PC-3 (cell line): Measurements from ENCODE around the gene CBX5. TPM values are rescaled to one million over a fixed set of nuclear protein-coding genes. Genes with fewer than 3 reads are reported as not detected.

ENCODE experiments used
- ATAC-seq: fragments of 200-7000 bp; cut with Tn5 transposase; 2 replicates; pipeline ENCODE4 v1.9.1; 2020; ENCODE audit warnings: mild to moderate bottlenecking, moderate library complexity
- BruUV-seq: library from RNA; stranded (reverse); fragments of 400-500 nt; replicated peaks from 2 replicates; lab custom pipeline; 2021; lab: Mats Ljungman, UMichigan
- CTCF ChIA-PET: fragments of 300-600 bp; sonication (Branson Sonifier 250); formaldehyde crosslinking; loops from one replicate; lab custom pipeline; 2022; ENCODE audit warnings: antibody characterized with exemption; lab: Charles Lee
- POLR2A ChIA-PET: fragments of 300-600 bp; sonication (Branson Sonifier 250); formaldehyde crosslinking; loops from one replicate; lab custom pipeline; 2022; ENCODE audit warnings: antibody characterized with exemption; ENCODE audit not compliant: unreplicated experiment; lab: Charles Lee
- DNase-seq: peaks from one replicate; pipeline ENCODE4 v3.0.0-alpha.2; 2015
- H2AFZ ChIP-seq: fragments of 300-600 bp; sonication (generic); 2 replicates; pipeline ENCODE4 v1.6.0; 2016; ENCODE audit warnings: antibody characterized with exemption, low read length
- H3F3A ChIP-seq: fragments of 300-600 bp; sonication (generic); one replicate; pipeline ENCODE4 v1.6.0; 2017; ENCODE audit warnings: antibody characterized with exemption, low read length, control low read depth, mild to moderate bottlenecking; ENCODE audit not compliant: unreplicated experiment
- H3K27ac ChIP-seq: fragments of 300-600 bp; sonication (generic); 2 replicates; pipeline ENCODE4 v1.5.1; 2016; ENCODE audit warnings: mild to moderate bottlenecking, low read length
- H3K27me3 ChIP-seq: fragments of 300-600 bp; sonication (generic); 2 replicates; pipeline ENCODE4 v1.6.1; 2016; ENCODE audit warnings: low read length, mixed read lengths
- H3K36me3 ChIP-seq: fragments of 300-600 bp; sonication (generic); 2 replicates; pipeline ENCODE4 v1.6.1; 2016; ENCODE audit warnings: low read depth, mixed run types, low read length, mixed read lengths
- H3K4me1 ChIP-seq: fragments of 300-600 bp; sonication (generic); 2 replicates; pipeline ENCODE4 v1.5.1; 2016; ENCODE audit warnings: low read length; ENCODE audit not compliant: insufficient read depth
- H3K4me2 ChIP-seq: fragments of 300-600 bp; sonication (generic); 2 replicates; pipeline ENCODE4 v1.6.0; 2016; ENCODE audit warnings: low read length
- H3K4me3 ChIP-seq: fragments of 300-600 bp; sonication (generic); 2 replicates; pipeline ENCODE4 v1.5.1; 2016; ENCODE audit warnings: mild to moderate bottlenecking, low read length, mixed read lengths
- H3K79me2 ChIP-seq: fragments of 300-600 bp; sonication (generic); 2 replicates; pipeline ENCODE4 v1.6.1; 2017; ENCODE audit warnings: low read length, mixed read lengths
- H3K9ac ChIP-seq: fragments of 300-600 bp; sonication (generic); 2 replicates; pipeline ENCODE4 v1.6.0; 2016; ENCODE audit warnings: mild to moderate bottlenecking, low read length
- H3K9me2 ChIP-seq: fragments of 300-600 bp; sonication (generic); replicated peaks from 2 replicates; pipeline ENCODE4 v1.6.1; 2016; ENCODE audit warnings: mixed run types, low read length, mixed read lengths
- H3K9me3 ChIP-seq: fragments of 300-600 bp; sonication (generic); 2 replicates; pipeline ENCODE4 v1.6.1; 2016; ENCODE audit warnings: low read length, mixed read lengths
- H4K20me1 ChIP-seq: fragments of 300-600 bp; sonication (generic); 2 replicates; pipeline ENCODE4 v1.6.1; 2016; ENCODE audit warnings: low read length, mixed read lengths
- CTCF ChIP-seq: fragments of 300-600 bp; sonication (generic); conservative IDR thresholded peaks from 2 replicates; pipeline ENCODE4 v1.5.1; 2017; ENCODE audit warnings: antibody characterized with exemption, low read depth, mild to moderate bottlenecking, low read length
- EZH2 ChIP-seq: fragments of 300-600 bp; sonication (generic); IDR thresholded peaks from one replicate; pipeline ENCODE4 v1.6.1; 2017; ENCODE audit warnings: antibody characterized with exemption, mild to moderate bottlenecking, low read length; ENCODE audit not compliant: unreplicated experiment
- EZH2phosphoT487 ChIP-seq: fragments of 300-600 bp; sonication (generic); IDR thresholded peaks from 2 replicates; pipeline ENCODE4 v1.6.1; 2018; ENCODE audit warnings: mild to moderate bottlenecking, antibody characterized with exemption, low read length, borderline replicate concordance
- intact Hi-C: fragments of 100-400 bp; cut with micrococcal nuclease; formaldehyde crosslinking; loops from 2 replicates; pipeline ENCODE4 v1.9.0; 2023
- total RNA-seq: library from RNA; depleted of rRNA; stranded (reverse); fragments of >200 nt; gene quantifications from 2 replicates; pipeline ENCODE4 v1.2.3, GENCODE V29; 2014

Gene CBX5
- total RNA-seq, 1 experiment from 2014 or later = 14.9 TPM

GRCh38 chr12:54265364-54265812 is 14.5 kb downstream of the CBX5 start:
- no peak for TF ChIP-seq EZH2
- no peak for TF ChIP-seq CTCF
- TF ChIP-seq EZH2phosphoT487 = no peak
- H3K4me3 ChIP-seq = no peak overlapping the region
- no peaks in the 10 kb centered on the region for H3K9me3 ChIP-seq
- no peak overlapping the region for H3K9ac ChIP-seq
- H3K4me2 ChIP-seq = no peak overlapping the region
- CTCF ChIA-PET = no interaction called here
- DNase-seq (no peak), ATAC-seq (no peak)
- no peak overlapping the region for H2AFZ ChIP-seq
- POLR2A ChIA-PET = no interaction called here
- no peaks in the 10 kb centered on the region for H3F3A ChIP-seq
- H3K27ac ChIP-seq = no peak overlapping the region
- H3K27me3 ChIP-seq = no peaks in the 10 kb centered on the region
- no peaks in the 10 kb centered on the region for H3K4me1 ChIP-seq
- no peaks in the 10 kb centered on the region for H3K79me2 ChIP-seq
- no TSS peak for BruUV-seq
- no peaks in the 10 kb centered on the region for H3K9me2 ChIP-seq
- H4K20me1 ChIP-seq = no peaks in the 10 kb centered on the region
- intact Hi-C loops = no loop called here
- H3K36me3 ChIP-seq = no peaks in the 10 kb centered on the region

- no peaks in the 10 kb centered on the region for H3K36me3 ChIP-seq
- TF ChIP-seq EZH2phosphoT487 = no peak
- no peak for TF ChIP-seq CTCF
- TF ChIP-seq EZH2 = no peak
- ATAC-seq (no peak), DNase-seq (no peak)
- no peak overlapping the region for H2AFZ ChIP-seq
- no peak overlapping the region for H3K27ac ChIP-seq
- BruUV-seq = no TSS peak
- H3K9ac ChIP-seq = no peak overlapping the region
- H3K9me2 ChIP-seq = no peaks in the 10 kb centered on the region
- H3K9me3 ChIP-seq = no peaks in the 10 kb centered on the region
- ChIA-PET POLR2A (no interaction called here), CTCF (interaction anchor here (0.5 to 0.6 kb wide), 2 partner anchors 8 to 11 kb away, joined by 3 to 4 read pairs; no protein-coding TSS in a partner anchor)
- H3F3A ChIP-seq = no peaks in the 10 kb centered on the region
- H4K20me1 ChIP-seq = no peaks in the 10 kb centered on the region
- H3K79me2 ChIP-seq = no peaks in the 10 kb centered on the region
- H3K4me1 ChIP-seq = peaks cover 13% of the 10 kb centered on the region; the same call in 1 of the 2 replicates
- no peak overlapping the region for H3K4me2 ChIP-seq
- intact Hi-C loops = no loop called here
- H3K27me3 ChIP-seq = no peaks in the 10 kb centered on the region
- no peak overlapping the region for H3K4me3 ChIP-seq
Measured at GRCh38 chr12:54262403-54262925, 17.5 kb downstream of the CBX5 start.

- H3F3A ChIP-seq = no peaks in the 10 kb centered on the region
- peaks cover 13% of the 10 kb centered on the region; the same call in 1 of the 2 replicates for H3K4me1 ChIP-seq
- H3K9ac ChIP-seq = no peak overlapping the region
- ChIA-PET POLR2A (no interaction called here), CTCF (no interaction called here)
- DNase-seq (no peak), ATAC-seq (no peak)
- H3K27me3 ChIP-seq = no peaks in the 10 kb centered on the region
- H3K36me3 ChIP-seq = no peaks in the 10 kb centered on the region
- no peak overlapping the region for H2AFZ ChIP-seq
- intact Hi-C loops = no loop called here
- TF ChIP-seq EZH2phosphoT487 (no peak), EZH2 (no peak), CTCF (no peak)
- H3K9me2 ChIP-seq = no peaks in the 10 kb centered on the region
- no TSS peak for BruUV-seq
- H3K4me3 ChIP-seq = no peak overlapping the region
- no peak overlapping the region for H3K27ac ChIP-seq
- no peak overlapping the region for H3K4me2 ChIP-seq
- no peaks in the 10 kb centered on the region for H3K9me3 ChIP-seq
- H4K20me1 ChIP-seq = no peaks in the 10 kb centered on the region
- H3K79me2 ChIP-seq = no peaks in the 10 kb centered on the region
Measured at GRCh38 chr12:54261815-54262402, 18.0 kb downstream of the CBX5 start.
